Gastrocnemius medialis (tissue), 4 donors: ENCODE measurements around the gene PTPRM. TPM values are rescaled to one million over a fixed set of nuclear protein-coding genes. Genes with fewer than 3 reads are reported as not detected.

Experiments used
- ATAC-seq, 2 donors: fragments of 150-250 bp; one replicate each; pipeline ENCODE4 v1.9.1; 2016
- DNase-seq, 2 donors: peaks; one replicate each; pipeline ENCODE4 v3.0.0-alpha.2; 2019
- H3K27ac ChIP-seq, 4 donors: fragments of 200-600 bp; sonication (generic); 1 replicate in 1 of 4; 2 replicates in 3 of 4; pipeline ENCODE4 v1.5.1; 2016 to 2018; ENCODE audit warnings: mild to moderate bottlenecking in 2 of 4, moderate library complexity in 1 of 4
- H3K27me3 ChIP-seq, 3 donors: fragments of 200-600 bp; sonication (generic) in 2 of 3; 1 replicate in 1 of 3; 2 replicates in 2 of 3; pipeline versions ENCODE4 v1.5.1 to v1.6.0; 2016 to 2019; ENCODE audit warnings: mild to moderate bottlenecking in 1 of 3, moderate library complexity in 1 of 3
- H3K36me3 ChIP-seq, 2 donors: fragments of 200-600 bp; sonication (generic) in 1 of 2; one replicate each; pipeline ENCODE4 v1.5.1; 2017 to 2018
- H3K4me1 ChIP-seq, 2 donors: fragments of 200-600 bp; sonication (generic) in 1 of 2; one replicate each; pipeline ENCODE4 v1.5.1; 2016 to 2017; ENCODE audit warnings: mild to moderate bottlenecking in 2 of 2
- H3K4me3 ChIP-seq, 4 donors: fragments of 200-600 bp; sonication (generic) in 3 of 4; 1 replicate in 1 of 4; 2 replicates in 3 of 4; pipeline ENCODE4 v1.5.1; 2016 to 2019; ENCODE audit warnings: mild to moderate bottlenecking in 2 of 4
- H3K9me3 ChIP-seq, 3 donors: fragments of 200-600 bp; sonication (generic) in 2 of 3; 1 replicate in 1 of 3; 2 replicates in 2 of 3; pipeline ENCODE4 v1.5.1; 2016 to 2019
- CTCF ChIP-seq, 5 experiments: fragments of 450-650 bp in 3 of 5; fragments of 200-600 bp in 2 of 5; sonication (generic) in 2 of 5; IDR thresholded peaks in 4 of 5; conservative IDR thresholded peaks in 1 of 5; 1 replicate in 4 of 5; 2 replicates in 1 of 5; pipeline ENCODE4 v1.5.1; 2016 to 2019; ENCODE audit warnings: antibody characterized with exemption in 5 of 5, mild to moderate bottlenecking in 3 of 5, moderate library complexity in 3 of 5
- POLR2A ChIP-seq, 2 donors: fragments of 450-650 bp; IDR thresholded peaks; one replicate each; pipeline ENCODE4 v1.6.1; 2017; ENCODE audit warnings: antibody characterized with exemption in 2 of 2, mild to moderate bottlenecking in 2 of 2, moderate library complexity in 2 of 2
- in situ Hi-C, 4 donors: fragments of 200-750 bp; cut with MboI; loops; one replicate each; pipeline versions ENCODE4 v1.15.0 to v1.8.0; 2017; ENCODE audit warnings: low sequenced_read_pairs in 4 of 4
- intact Hi-C: fragments of 100-400 bp; cut with DNase I; formaldehyde crosslinking; loops from one replicate; pipeline ENCODE4 v1.15.1; 2023; ENCODE audit warnings: low total_unique reads
- total RNA-seq, 4 donors: library from RNA; depleted of rRNA; stranded (reverse); fragments of >200 nt; gene quantifications; one replicate each; pipeline versions ENCODE4 v1.1.0 to v1.2.3, GENCODE V29; 2016

PTPRM gene
- total RNA-seq, 4 donors from 2014 or later, result 52.6 to 79.3 (median 63.8) TPM

DNA sequence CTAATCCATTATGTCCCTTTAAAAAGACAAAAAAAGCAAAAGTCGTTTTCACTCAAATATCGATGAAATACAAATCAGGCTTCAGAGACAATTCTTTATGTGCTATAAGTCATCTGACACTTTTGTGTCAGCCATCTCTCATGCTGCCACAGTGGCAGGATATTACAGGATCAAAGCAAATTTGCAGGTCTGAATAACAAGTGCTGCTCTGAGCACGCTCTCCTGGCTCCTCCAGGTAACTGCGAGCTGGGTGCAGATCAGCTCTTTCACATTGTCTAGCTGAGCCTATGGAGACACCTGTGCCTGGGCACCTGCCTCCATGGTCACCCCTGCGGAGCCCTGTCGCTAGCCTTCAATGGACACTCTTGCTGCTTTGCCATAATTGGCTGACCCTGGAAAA, 792.0 kb downstream of the PTPRM start:
- no peaks in the 10 kb centered on the region for H3K9me3 ChIP-seq
- intact Hi-C loops (no loop called here), in situ Hi-C loops (no loop called here)
- no peak overlapping the region for H3K4me3 ChIP-seq
- DNase-seq (no peak), ATAC-seq (no peak)
- H3K36me3 ChIP-seq, result no peaks in the 10 kb centered on the region
- TF ChIP-seq CTCF (IDR thresholded peaks at IDR 0.05 in 4 of 5, conservative IDR thresholded peaks at IDR 0.05 in 1 of 5) (no peak), POLR2A (IDR thresholded peaks at IDR 0.05) (no peak)
- H3K27me3 ChIP-seq, result no peaks in the 10 kb centered on the region
- no peak overlapping the region for H3K27ac ChIP-seq
- peaks cover 0 to 6% of the 10 kb centered on the region in 2 donors for H3K4me1 ChIP-seq

GRCh38 chr18:8359481-8359880, 792.4 kb downstream of the PTPRM start:
- DNase-seq, result no peak
- no peak for ATAC-seq
- TF ChIP-seq CTCF (IDR thresholded peaks at IDR 0.05 in 4 of 5, conservative IDR thresholded peaks at IDR 0.05 in 1 of 5) (no peak), POLR2A (IDR thresholded peaks at IDR 0.05) (no peak)
- Histone ChIP-seq H3K36me3 (no peaks in the 10 kb centered on the region), H3K9me3 (no peaks in the 10 kb centered on the region), H3K4me3 (no peak overlapping the region), H3K27me3 (no peaks in the 10 kb centered on the region), H3K4me1 (peaks cover 0 to 10% of the 10 kb centered on the region in 2 donors), H3K27ac (no peak overlapping the region)
- in situ Hi-C loops, result no loop called here
- intact Hi-C loops, result no loop called here

GRCh38 chr18:8361941-8362471, 794.9 kb downstream of the PTPRM start:
- H3K4me1 ChIP-seq, result peaks cover 12 to 27% of the 10 kb centered on the region in 2 donors
- H3K27me3 ChIP-seq, result no peaks in the 10 kb centered on the region
- H3K36me3 ChIP-seq, result no peaks in the 10 kb centered on the region
- H3K9me3 ChIP-seq, result no peaks in the 10 kb centered on the region
- no peak for ATAC-seq
- no peak overlapping the region for H3K4me3 ChIP-seq
- TF ChIP-seq CTCF (IDR thresholded peaks at IDR 0.05 in 4 of 5, conservative IDR thresholded peaks at IDR 0.05 in 1 of 5) (no peak), POLR2A (IDR thresholded peaks at IDR 0.05) (no peak)
- intact Hi-C loops (loop anchor here (10.0 kb wide), 3 partner anchors 277 to 1087 kb away; partner anchors contain the start of gene PTPRM), in situ Hi-C loops (no loop called here)
- DNase-seq, result no peak
- no peak overlapping the region for H3K27ac ChIP-seq

DNA sequence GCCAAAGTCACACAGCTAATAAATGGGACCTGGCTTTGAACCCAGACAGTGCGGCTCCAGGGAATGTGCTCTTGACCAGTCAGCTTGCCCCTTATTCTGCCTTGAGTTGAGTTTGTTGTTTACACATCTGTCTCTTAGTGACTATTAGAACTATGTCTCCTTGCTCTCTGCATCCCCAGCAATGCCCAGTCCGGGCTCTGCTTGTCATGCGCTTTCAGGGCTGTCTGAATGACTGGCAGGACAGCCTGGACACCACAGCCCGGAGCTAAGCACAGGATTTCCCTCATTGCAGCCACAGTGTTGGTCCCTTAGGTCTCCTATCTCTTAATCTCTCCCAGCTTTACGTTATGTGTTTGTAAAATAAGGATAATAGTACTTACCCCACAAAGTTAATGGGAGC, 795.7 kb downstream of the PTPRM start:
- in situ Hi-C loops, result no loop called here
- ATAC-seq (no peak), DNase-seq (no peak)
- Histone ChIP-seq H3K4me1 (peaks cover 12 to 29% of the 10 kb centered on the region in 2 donors), H3K9me3 (no peaks in the 10 kb centered on the region), H3K36me3 (no peaks in the 10 kb centered on the region), H3K4me3 (no peak overlapping the region), H3K27ac (no peak overlapping the region), H3K27me3 (no peaks in the 10 kb centered on the region)
- intact Hi-C loops, result loop anchor here (10.0 kb wide), 3 partner anchors 278 to 1088 kb away; partner anchors contain the start of gene PTPRM
- TF ChIP-seq POLR2A (IDR thresholded peaks at IDR 0.05), result no peak

DNA sequence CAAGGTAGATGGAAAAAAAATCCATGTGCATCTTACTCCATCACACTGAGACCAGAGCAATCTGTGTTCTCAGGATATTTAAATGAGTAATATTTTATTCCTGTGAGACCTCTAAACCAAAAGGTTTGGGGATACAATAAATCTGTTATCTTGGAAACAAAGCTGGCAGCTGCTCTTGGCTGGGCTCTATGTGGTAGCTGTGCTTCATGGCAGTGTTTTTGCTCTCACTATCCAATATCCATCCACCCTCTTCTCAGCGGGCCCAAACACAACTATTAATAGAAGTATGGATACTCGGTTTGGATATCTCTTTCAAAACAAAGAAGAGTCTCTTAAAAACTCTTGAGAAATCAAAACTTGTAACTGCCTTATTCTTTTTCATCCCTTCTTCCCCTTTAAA, 797.3 kb downstream of the PTPRM start:
- ATAC-seq, result no peak
- Histone ChIP-seq H3K27ac (peak overlapping the region in 1 of 4 donors; percentile 19), H3K27me3 (no peaks in the 10 kb centered on the region), H3K4me3 (no peak overlapping the region), H3K36me3 (no peaks in the 10 kb centered on the region), H3K4me1 (peaks cover 12 to 29% of the 10 kb centered on the region in 2 donors), H3K9me3 (no peaks in the 10 kb centered on the region)
- in situ Hi-C loops, result no loop called here
- no peak for DNase-seq
- intact Hi-C loops, result loop anchor here (10.0 kb wide), 3 partner anchors 280 to 1090 kb away; partner anchors contain the start of gene PTPRM
- TF ChIP-seq CTCF (IDR thresholded peaks at IDR 0.05 in 4 of 5, conservative IDR thresholded peaks at IDR 0.05 in 1 of 5) (no peak), POLR2A (IDR thresholded peaks at IDR 0.05) (no peak)
